Natural killer cell (primary cell): ENCODE measurements around the gene DHX34. TPM values are rescaled to one million over a fixed set of nuclear protein-coding genes. Genes with fewer than 3 reads are reported as not detected.

ENCODE experiments used
- ATAC-seq, 3 donors: fragments of 150-1000 bp in 2 of 3; fragments of 200-7000 bp in 1 of 3; cut with Tn5 transposase; 1 replicate in 1 of 3; 2 replicates in 2 of 3; pipeline ENCODE4 v1.10.0; 2021; ENCODE audit warnings: mild to moderate bottlenecking in 2 of 3, moderate library complexity in 2 of 3
- DNase-seq, 2 donors: peaks; one replicate each; pipeline versions ENCODE4 v3.0.0 to v3.0.0-alpha.2; 2013 to 2021; ENCODE audit warnings: mixed read lengths in 1 of 2
- H3K27ac ChIP-seq: one replicate; pipeline ENCODE4 v1.5.1; 2013; ENCODE audit warnings: mild to moderate bottlenecking, low read length
- H3K27me3 ChIP-seq: one replicate; pipeline ENCODE4 v1.6.1; 2013; ENCODE audit warnings: low read length; ENCODE audit not compliant: control insufficient read depth, insufficient read depth
- H3K36me3 ChIP-seq: one replicate; pipeline ENCODE4 v1.6.1; 2013; ENCODE audit warnings: low read length; ENCODE audit not compliant: control insufficient read depth, insufficient read depth
- H3K4me1 ChIP-seq: one replicate; pipeline ENCODE4 v1.6.1; 2013; ENCODE audit warnings: low read length; ENCODE audit not compliant: control insufficient read depth, insufficient read depth
- H3K4me3 ChIP-seq: one replicate; pipeline ENCODE4 v1.5.1; 2013; ENCODE audit warnings: low read length
- H3K9me3 ChIP-seq: one replicate; pipeline ENCODE4 v1.6.1; 2013; ENCODE audit warnings: low read length; ENCODE audit not compliant: control insufficient read depth, insufficient read depth
- H3K27ac Mint-ChIP-seq, 2 donors: one replicate each; pipeline ENCODE4 v1.8.0; 2022; ENCODE audit warnings: mild to moderate bottlenecking in 2 of 2, mixed read lengths in 2 of 2, moderate library complexity in 1 of 2
- H3K27me3 Mint-ChIP-seq, 2 donors: one replicate each; pipeline ENCODE4 v1.8.0; 2022; ENCODE audit warnings: low read depth in 2 of 2, mixed read lengths in 2 of 2
- H3K36me3 Mint-ChIP-seq: one replicate; pipeline ENCODE4 v1.8.0; 2022; ENCODE audit warnings: mixed read lengths
- H3K4me1 Mint-ChIP-seq, 2 donors: one replicate each; pipeline ENCODE4 v1.8.0; 2022; ENCODE audit warnings: mixed read lengths in 2 of 2
- H3K4me3 Mint-ChIP-seq: one replicate; pipeline ENCODE4 v1.8.0; 2022; ENCODE audit warnings: mild to moderate bottlenecking, moderate library complexity, mixed read lengths
- H3K9me3 Mint-ChIP-seq, 2 donors: one replicate each; pipeline ENCODE4 v1.8.0; 2022; ENCODE audit warnings: mixed read lengths in 2 of 2
- CTCF ChIP-seq: fragments of 200-600 bp; IDR thresholded peaks from one replicate; pipeline ENCODE4 v1.8.0; 2022; ENCODE audit warnings: antibody characterized with exemption
- WGBS: methylation state at CpG from one replicate; pipeline ENCODE4 v1.1.7; 2013; ENCODE audit warnings: missing lambda C conversion rate; ENCODE audit not compliant: insufficient coverage; 5-methylcytosine and 5-hydroxymethylcytosine counted together
- intact Hi-C: fragments of 100-400 bp; cut with micrococcal nuclease; formaldehyde crosslinking; loops from one replicate; pipeline ENCODE4 v1.14.2; 2022
- total RNA-seq, 4 donors: library from RNA; stranded (reverse); fragments of 120-200 nt in 1 of 4; gene quantifications; one replicate each; pipeline versions ENCODE4 v1.2.3 to v1.2.4, GENCODE V29; 2013 to 2022

Gene DHX34
- total RNA-seq, 3 donors from 2014 or later (not counting 1 experiment from before 2014, with no cell fraction given): 19.8 to 25.9 (median 20.0) TPM

GRCh38 chr19:47405197-47405550 lies 56.1 kb downstream of the DHX34 start:
- ATAC-seq: no peak
- intact Hi-C loops: no loop called here
- WGBS: 81% methylated on average over 4 of the region's 4 CpGs
- Histone ChIP-seq H3K27ac (no peak overlapping the region), H3K27me3 (peaks cover 18% of the 10 kb centered on the region), H3K4me3 (no peak overlapping the region), H3K9me3 (no peaks in the 10 kb centered on the region), H3K36me3 (no peaks in the 10 kb centered on the region), H3K4me1 (no peaks in the 10 kb centered on the region)
- H3K4me3 Mint-ChIP-seq: no peak overlapping the region
- no peak overlapping the region for H3K27ac Mint-ChIP-seq
- DNase-seq: no peak
- no peak for TF ChIP-seq CTCF
- no peaks in the 10 kb centered on the region for H3K9me3 Mint-ChIP-seq
- no peaks in the 10 kb centered on the region for H3K36me3 Mint-ChIP-seq
- H3K4me1 Mint-ChIP-seq: no peaks in the 10 kb centered on the region
- peaks cover 38 to 47% of the 10 kb centered on the region in 2 donors for H3K27me3 Mint-ChIP-seq

- Histone ChIP-seq H3K27me3 (peaks cover 18% of the 10 kb centered on the region), H3K4me1 (no peaks in the 10 kb centered on the region), H3K27ac (no peak overlapping the region), H3K9me3 (no peaks in the 10 kb centered on the region), H3K4me3 (no peak overlapping the region), H3K36me3 (no peaks in the 10 kb centered on the region)
- ATAC-seq (no peak), DNase-seq (no peak)
- no peaks in the 10 kb centered on the region for H3K36me3 Mint-ChIP-seq
- no peak for TF ChIP-seq CTCF
- no peaks in the 10 kb centered on the region for H3K4me1 Mint-ChIP-seq
- peaks cover 38 to 47% of the 10 kb centered on the region in 2 donors for H3K27me3 Mint-ChIP-seq
- H3K9me3 Mint-ChIP-seq: no peaks in the 10 kb centered on the region
- 89% methylated on average over 3 of the region's 5 CpGs for WGBS
- H3K4me3 Mint-ChIP-seq: no peak overlapping the region
- no peak overlapping the region for H3K27ac Mint-ChIP-seq
- intact Hi-C loops: no loop called here
Observed at GRCh38 chr19:47405854-47406417, 56.8 kb downstream of the DHX34 start.

- DNase-seq (peak in 1 of 2 donors; percentile 27), ATAC-seq (peak; percentile 48 to 79 (median 75))
- intact Hi-C loops: no loop called here
- 13% methylated on average over 47 of the region's 47 CpGs for whole genome bisulfite sequencing
- no peak overlapping the region for H3K27ac Mint-ChIP-seq
- peaks cover 38 to 45% of the 10 kb centered on the region in 2 donors for H3K27me3 Mint-ChIP-seq
- H3K9me3 ChIP-seq: no peaks in the 10 kb centered on the region
- no peak for TF ChIP-seq CTCF
- H3K36me3 ChIP-seq: no peaks in the 10 kb centered on the region
- H3K36me3 Mint-ChIP-seq: no peaks in the 10 kb centered on the region
- no peaks in the 10 kb centered on the region for H3K4me1 Mint-ChIP-seq
- H3K27me3 ChIP-seq: peaks cover 18% of the 10 kb centered on the region
- H3K27ac ChIP-seq: no peak overlapping the region
- no peaks in the 10 kb centered on the region for H3K4me1 ChIP-seq
- no peaks in the 10 kb centered on the region for H3K9me3 Mint-ChIP-seq
- no peak overlapping the region for H3K4me3 ChIP-seq
- H3K4me3 Mint-ChIP-seq: no peak overlapping the region
Observed at GRCh38 chr19:47406711-47407416, 57.7 kb downstream of the DHX34 start.

GRCh38 chr19:47407417-47407774 lies 58.3 kb downstream of the DHX34 start:
- H3K27me3 Mint-ChIP-seq: peaks cover 38 to 46% of the 10 kb centered on the region in 2 donors
- Histone ChIP-seq H3K27ac (no peak overlapping the region), H3K36me3 (no peaks in the 10 kb centered on the region), H3K4me1 (no peaks in the 10 kb centered on the region), H3K4me3 (no peak overlapping the region), H3K27me3 (peaks cover 15% of the 10 kb centered on the region), H3K9me3 (no peaks in the 10 kb centered on the region)
- H3K9me3 Mint-ChIP-seq: no peaks in the 10 kb centered on the region
- H3K4me3 Mint-ChIP-seq: no peak overlapping the region
- DNase-seq: no peak
- H3K4me1 Mint-ChIP-seq: no peaks in the 10 kb centered on the region
- no peaks in the 10 kb centered on the region for H3K36me3 Mint-ChIP-seq
- TF ChIP-seq CTCF: no peak
- no peak for ATAC-seq
- WGBS: 13% methylated on average over 11 of the region's 14 CpGs
- no peak overlapping the region for H3K27ac Mint-ChIP-seq
- intact Hi-C loops: no loop called here
